HG02571 (cell line): Measurements from ENCODE around the gene RSRC2.
A peak's percentile ranks its signal among the peaks of the same experiment; 100 is the strongest.
"Not testable (repeated sequence)": the region's sequence is repeated elsewhere in the genome, so short reads cannot be mapped to it uniquely, and the experiment has no call there.

Experiments used
- ATAC-seq: cut with Tn5 transposase; IDR thresholded peaks from one replicate; pipeline ENCODE4 v1.9.1; 2021; ENCODE audit warnings: mild to moderate bottlenecking, moderate library complexity; ENCODE audit not compliant: unreplicated experiment

The RSRC2 gene

GRCh38 chr12:122526683-122527477 is at the start of gene RSRC2, which contains the start of gene KNTC1:
Gene RSRC2, minus strand, starts transcription at chr12:122526936. Its CDS starts 83 bp downstream, at chr12:122526853.
Gene KNTC1, plus strand, starts transcription at chr12:122527249. Its CDS starts 2,815 bp downstream, at chr12:122530064.
- peak; percentile 95 for ATAC-seq

- no peak for ATAC-seq
These were observed 45.1 kb upstream of the RSRC2 start for GRCh38 chr12:122571821-122572220.

- not testable (repeated sequence) for ATAC-seq
These were observed 43.3 kb upstream of the RSRC2 start for GRCh38 chr12:122570006-122570405.

- ATAC-seq: no peak
These were observed 42.6 kb upstream of the RSRC2 start for GRCh38 chr12:122569288-122569687.

GRCh38 chr12:122566816-122567215 is 40.1 kb upstream of the RSRC2 start:
- not testable (repeated sequence) for ATAC-seq

GRCh38 chr12:122563361-122563760 is 36.6 kb upstream of the RSRC2 start:
- ATAC-seq: no peak

- ATAC-seq: no peak
These were observed 33.4 kb upstream of the RSRC2 start for GRCh38 chr12:122560138-122560537.

- no peak for ATAC-seq
These were observed 32.3 kb upstream of the RSRC2 start for GRCh38 chr12:122558745-122559641.

- ATAC-seq: no peak
These were observed 20.6 kb upstream of the RSRC2 start for GRCh38 chr12:122547330-122547729.

GRCh38 chr12:122545855-122546254 is 19.1 kb upstream of the RSRC2 start:
- ATAC-seq: no peak

GRCh38 chr12:122544537-122544936 is 17.8 kb upstream of the RSRC2 start:
- no peak for ATAC-seq

GRCh38 chr12:122538496-122538895 is 11.8 kb upstream of the RSRC2 start:
- no peak for ATAC-seq

GRCh38 chr12:122537021-122537420 is 10.3 kb upstream of the RSRC2 start:
- ATAC-seq: no peak

GRCh38 chr12:122533856-122534255 is 7.1 kb upstream of the RSRC2 start:
- ATAC-seq: no peak

GRCh38 chr12:122528992-122529391 is 2.3 kb upstream of the RSRC2 start:
- no peak for ATAC-seq

- ATAC-seq: no peak
These were observed 1.8 kb upstream of the RSRC2 start for GRCh38 chr12:122528582-122528981.

GRCh38 chr12:122527478-122527944 is 775 bp upstream of the RSRC2 start:
- ATAC-seq: no peak

- ATAC-seq: no peak
These were observed 2.7 kb downstream of the RSRC2 start for GRCh38 chr12:122523846-122524718.

GRCh38 chr12:122523280-122523679 is 3.5 kb downstream of the RSRC2 start:
- no peak for ATAC-seq

GRCh38 chr12:122520676-122521075 is 6.1 kb downstream of the RSRC2 start:
- ATAC-seq: no peak

GRCh38 chr12:122519418-122519817 is 7.3 kb downstream of the RSRC2 start:
- ATAC-seq: no peak
